Muscle of leg (tissue), 11 donors: Measurements from ENCODE around the gene ATG101. TPM values are rescaled to one million over a fixed set of nuclear protein-coding genes. Genes with fewer than 3 reads are reported as not detected.

Experiments
- DNase-seq: peaks from one replicate; pipeline ENCODE4 v3.0.0; 2013
- H3K27ac ChIP-seq: one replicate; pipeline ENCODE4 v1.5.1; 2013; ENCODE audit warnings: mild to moderate bottlenecking, low read length, control low read depth
- H3K27me3 ChIP-seq: one replicate; pipeline ENCODE4 v1.6.1; 2013; ENCODE audit warnings: low read length; ENCODE audit not compliant: control insufficient read depth, insufficient read depth
- H3K36me3 ChIP-seq: one replicate; pipeline ENCODE4 v1.6.1; 2013; ENCODE audit warnings: low read length; ENCODE audit not compliant: control insufficient read depth, insufficient read depth
- H3K4me1 ChIP-seq: one replicate; pipeline ENCODE4 v1.6.1; 2013; ENCODE audit warnings: low read length; ENCODE audit not compliant: control insufficient read depth, insufficient read depth
- H3K4me3 ChIP-seq: one replicate; pipeline ENCODE4 v1.5.1; 2013; ENCODE audit warnings: low read length, control low read depth
- H3K9me3 ChIP-seq: replicated peaks from 2 replicates; pipeline ENCODE4 v1.6.1; 2013; ENCODE audit warnings: low read depth, low read length; ENCODE audit not compliant: control insufficient read depth
- WGBS: methylation state at CpG from one replicate; pipeline ENCODE4 v1.1.5; 2013; ENCODE audit warnings: missing lambda C conversion rate; ENCODE audit not compliant: insufficient coverage; 5-methylcytosine and 5-hydroxymethylcytosine counted together
- polyA plus RNA-seq, 8 donors: library from polyadenylated mRNA; unstranded; fragments of 120-200 nt; gene quantifications; one replicate each; pipeline versions ENCODE4 v1.2.1 to v1.2.3, GENCODE V29; 2013; ENCODE audit warnings: inconsistent platforms in 1 of 8, low replicate concordance in 1 of 8; ENCODE audit not compliant: insufficient read length in 8 of 8, insufficient read depth in 1 of 8
- total RNA-seq: library from RNA; stranded (reverse); fragments of 120-200 nt; gene quantifications from one replicate; pipeline ENCODE4 v1.2.4, GENCODE V29; 2013

ATG101 gene
- total and polyA plus RNA-seq, 9 donors = 25.4 to 36.9 (median 29.6) TPM

DNA sequence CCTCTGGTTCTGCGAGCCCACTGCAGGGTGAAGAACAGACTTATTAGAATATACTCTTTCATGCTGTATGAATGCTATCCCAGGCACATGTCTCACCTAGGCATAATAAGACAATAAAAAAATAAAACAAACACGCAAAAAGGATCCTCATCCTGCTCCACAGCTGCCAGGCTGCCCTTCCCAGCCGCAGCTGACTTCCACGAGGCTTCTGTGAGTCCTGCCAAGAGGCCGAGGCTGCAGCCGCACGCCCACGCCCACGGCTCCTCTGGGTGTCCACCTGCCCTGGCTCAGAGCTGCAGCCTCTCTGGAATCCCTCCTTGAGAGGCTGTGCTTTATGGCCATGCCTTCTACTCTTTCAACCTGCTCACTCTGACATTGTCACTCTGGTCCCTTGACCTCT lies 16.6 kb downstream of the ATG101 start:
- peaks cover 44% of the 10 kb centered on the region for H3K4me1 ChIP-seq
- no peak overlapping the region for H3K4me3 ChIP-seq
- H3K27me3 ChIP-seq = peaks cover 23% of the 10 kb centered on the region
- no peak for DNase-seq
- 11% methylated on average over 8 of the region's 9 CpGs for WGBS
- no peaks in the 10 kb centered on the region for H3K36me3 ChIP-seq
- no peak overlapping the region for H3K27ac ChIP-seq
- no peaks in the 10 kb centered on the region for H3K9me3 ChIP-seq

DNA sequence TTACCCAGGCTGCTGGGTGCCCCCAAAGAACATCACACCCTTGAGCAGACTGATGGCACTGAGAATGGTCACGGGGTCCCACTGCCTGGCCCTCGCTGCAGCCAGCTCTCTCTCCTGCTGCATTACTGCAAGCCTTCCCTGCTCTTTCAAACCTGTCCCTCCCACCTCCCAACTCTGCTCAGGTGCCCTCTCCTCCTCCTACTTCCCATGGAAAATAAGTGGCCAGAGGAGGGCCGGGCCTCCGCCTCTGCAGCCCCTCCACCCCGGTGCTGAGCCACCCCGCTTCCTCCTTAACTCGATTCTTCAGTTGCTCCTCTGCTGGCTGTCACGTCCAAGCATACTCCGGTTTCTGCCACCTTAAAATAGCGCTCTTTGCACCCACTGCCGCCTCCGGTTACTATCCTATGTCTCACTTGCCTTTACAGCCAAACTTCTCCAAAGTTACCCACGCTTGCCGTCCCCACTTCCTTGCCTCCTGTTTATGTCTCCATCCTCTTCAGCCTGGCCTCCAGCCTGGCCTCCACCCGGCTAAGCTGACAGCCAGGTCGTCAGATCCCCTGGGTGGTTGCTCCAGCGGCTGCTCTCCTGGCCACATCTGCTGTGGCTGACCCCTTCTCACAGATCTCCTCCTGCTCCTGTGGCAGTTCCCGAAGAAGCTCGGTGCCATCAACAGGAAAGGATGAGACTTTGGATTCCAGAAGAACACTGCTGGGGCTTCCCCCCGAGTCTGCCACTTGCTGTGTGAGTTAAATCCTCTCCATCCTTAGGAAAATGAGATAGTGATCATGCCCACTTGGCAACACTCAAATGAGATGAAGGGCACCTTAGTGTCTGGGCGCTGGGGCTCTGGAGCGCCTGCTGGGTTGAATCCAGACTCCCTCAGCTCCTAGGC lies 17.4 kb downstream of the ATG101 start:
- Histone ChIP-seq H3K9me3 (no peaks in the 10 kb centered on the region), H3K27me3 (peaks cover 26% of the 10 kb centered on the region), H3K4me3 (no peak overlapping the region), H3K4me1 (peaks cover 36% of the 10 kb centered on the region), H3K36me3 (no peaks in the 10 kb centered on the region), H3K27ac (no peak overlapping the region)
- WGBS = 61% methylated on average over 20 of the region's 22 CpGs
- no peak for DNase-seq

DNA sequence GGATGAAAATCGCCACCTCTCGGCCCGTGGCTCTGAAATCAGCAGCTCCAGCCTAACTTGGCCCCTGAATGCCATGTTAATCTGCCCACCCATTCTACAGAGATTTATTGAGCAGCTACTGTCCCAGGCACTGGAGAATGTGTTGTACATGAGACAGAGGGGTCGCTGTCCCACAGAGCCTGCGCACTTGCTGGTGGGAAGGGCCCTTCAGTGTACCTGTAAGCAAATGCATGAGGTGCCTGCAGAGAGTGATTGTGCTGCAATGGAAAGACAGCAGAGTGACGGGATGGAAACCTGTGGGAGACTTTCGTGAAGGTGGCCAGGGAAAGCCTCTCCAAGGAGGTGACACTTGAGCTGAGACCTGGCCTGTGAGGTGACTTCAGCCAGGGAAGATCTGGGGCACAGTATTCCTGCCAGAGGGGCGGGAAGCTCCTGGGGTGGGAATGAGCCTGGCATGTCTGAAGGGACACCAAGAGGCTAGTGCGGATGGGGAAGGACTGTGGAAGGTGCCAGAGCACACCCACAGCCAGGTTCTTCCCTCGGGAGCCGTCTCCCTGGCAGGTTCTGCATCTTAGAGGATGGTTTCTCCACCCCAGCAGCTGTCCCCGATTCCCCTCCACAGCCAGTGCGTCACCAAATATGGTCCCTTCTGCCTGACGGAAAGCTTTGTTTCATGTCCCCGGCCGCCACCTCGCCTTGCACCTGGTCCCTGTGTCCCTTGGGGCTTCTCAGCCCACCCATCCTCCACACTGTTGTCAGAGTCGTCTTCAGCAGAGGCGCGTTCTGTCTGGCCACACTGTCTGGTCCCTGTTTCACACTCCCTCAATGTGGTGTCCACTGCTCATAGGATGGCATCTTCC lies 18.4 kb downstream of the ATG101 start:
- Histone ChIP-seq H3K36me3 (no peaks in the 10 kb centered on the region), H3K27me3 (peaks cover 26% of the 10 kb centered on the region), H3K27ac (no peak overlapping the region), H3K4me1 (peaks cover 26% of the 10 kb centered on the region), H3K4me3 (no peak overlapping the region), H3K9me3 (no peaks in the 10 kb centered on the region)
- 78% methylated on average over 19 of the region's 20 CpGs for WGBS
- DNase-seq = no peak

DNA sequence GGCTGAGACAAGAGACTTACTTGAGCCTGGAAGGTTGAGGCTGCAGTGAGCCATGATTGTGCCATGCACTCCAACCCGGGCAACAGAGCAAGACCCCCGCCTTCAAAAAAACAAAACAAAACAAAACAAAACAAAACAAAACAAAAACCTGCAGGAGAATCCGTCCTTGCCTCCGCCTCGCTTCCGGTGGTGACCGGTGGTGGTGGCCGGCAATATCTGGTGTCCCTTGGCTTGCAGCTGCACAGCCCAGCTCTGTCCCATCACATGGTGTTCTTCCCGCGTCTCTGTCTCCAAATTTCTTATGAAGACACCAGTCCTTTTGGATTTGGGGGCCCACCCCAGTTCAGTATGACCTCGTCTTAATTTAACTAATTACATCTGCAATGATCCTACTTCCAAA lies 19.7 kb downstream of the ATG101 start:
- 83% methylated on average over 10 of the region's 11 CpGs for WGBS
- H3K4me3 ChIP-seq = no peak overlapping the region
- no peak for DNase-seq
- peaks cover 24% of the 10 kb centered on the region for H3K4me1 ChIP-seq
- H3K36me3 ChIP-seq = no peaks in the 10 kb centered on the region
- H3K27me3 ChIP-seq = peaks cover 26% of the 10 kb centered on the region
- H3K9me3 ChIP-seq = no peaks in the 10 kb centered on the region
- H3K27ac ChIP-seq = no peak overlapping the region

DNA sequence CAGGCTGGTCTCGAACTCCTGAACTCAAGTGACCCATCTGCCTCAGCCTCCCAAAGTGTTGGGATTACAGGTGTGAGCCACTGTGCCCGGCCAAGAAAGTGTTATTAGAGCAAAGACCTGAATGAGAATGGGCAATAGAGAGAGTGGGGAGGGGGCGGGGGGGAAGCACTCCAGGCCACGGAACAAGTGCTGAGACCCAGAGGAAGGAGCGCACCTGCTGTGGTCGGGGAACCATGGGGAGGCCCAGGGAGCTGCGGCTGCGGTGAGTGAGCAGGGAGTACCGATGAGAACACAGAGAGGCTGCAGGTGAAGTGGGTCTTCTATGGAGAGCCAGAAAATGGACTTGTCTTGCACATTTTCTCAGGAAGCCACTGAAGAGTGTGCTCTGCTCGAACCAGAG lies 20.5 kb downstream of the ATG101 start:
- H3K4me1 ChIP-seq = peaks cover 24% of the 10 kb centered on the region
- no peaks in the 10 kb centered on the region for H3K36me3 ChIP-seq
- WGBS = 80% methylated on average over 10 of the region's 10 CpGs
- H3K4me3 ChIP-seq = no peak overlapping the region
- no peak for DNase-seq
- peaks cover 26% of the 10 kb centered on the region for H3K27me3 ChIP-seq
- no peak overlapping the region for H3K27ac ChIP-seq
- no peaks in the 10 kb centered on the region for H3K9me3 ChIP-seq

DNA sequence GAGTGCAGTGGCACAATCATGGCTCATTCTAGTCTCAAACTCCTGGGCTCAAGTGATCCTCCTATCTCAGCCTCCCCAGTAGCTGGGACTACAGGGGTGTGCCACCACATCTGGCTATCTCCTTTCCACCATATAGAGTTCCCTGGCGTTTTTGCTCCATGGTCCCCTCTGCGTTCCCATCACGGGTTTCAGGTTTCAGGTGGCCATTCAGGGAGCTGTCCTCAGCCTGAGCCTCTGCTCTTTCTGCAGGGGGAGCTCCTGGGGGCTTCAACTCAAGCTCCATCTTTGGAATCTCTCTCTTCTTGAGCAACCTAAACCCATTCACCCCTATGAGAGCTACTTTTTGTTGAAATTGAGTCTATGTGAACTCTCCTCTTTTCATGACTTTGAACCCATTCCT lies 21.3 kb downstream of the ATG101 start:
- DNase-seq = no peak
- Histone ChIP-seq H3K9me3 (no peaks in the 10 kb centered on the region), H3K27ac (no peak overlapping the region), H3K36me3 (no peaks in the 10 kb centered on the region), H3K27me3 (peaks cover 26% of the 10 kb centered on the region), H3K4me1 (peaks cover 21% of the 10 kb centered on the region), H3K4me3 (no peak overlapping the region)
- WGBS = 0% methylated on average over 2 of the region's 3 CpGs

DNA sequence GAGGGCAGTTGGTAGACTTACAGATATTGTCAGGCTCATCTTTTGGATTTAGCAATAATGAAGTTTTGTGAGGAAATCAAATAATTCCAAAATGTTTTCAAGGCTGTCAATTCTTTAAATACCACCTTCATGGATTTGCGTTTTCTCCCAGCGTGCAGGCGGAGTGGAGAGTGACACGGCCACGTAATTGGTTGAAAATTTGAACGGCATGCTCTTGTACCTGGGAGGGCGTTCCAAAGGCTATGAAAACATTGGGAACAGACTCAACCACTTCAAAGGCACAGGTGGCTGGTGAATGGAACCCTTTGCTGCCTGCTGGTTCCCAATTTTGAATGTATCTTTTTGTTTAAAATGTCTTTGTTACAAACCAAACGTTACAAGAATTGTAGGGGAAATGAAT lies 22.1 kb downstream of the ATG101 start:
- H3K27me3 ChIP-seq = peaks cover 26% of the 10 kb centered on the region
- H3K4me1 ChIP-seq = peaks cover 13% of the 10 kb centered on the region
- H3K36me3 ChIP-seq = no peaks in the 10 kb centered on the region
- 70% methylated on average over 2 of the region's 8 CpGs for WGBS
- H3K9me3 ChIP-seq = no peaks in the 10 kb centered on the region
- H3K4me3 ChIP-seq = no peak overlapping the region
- no peak for DNase-seq
- no peak overlapping the region for H3K27ac ChIP-seq

DNA sequence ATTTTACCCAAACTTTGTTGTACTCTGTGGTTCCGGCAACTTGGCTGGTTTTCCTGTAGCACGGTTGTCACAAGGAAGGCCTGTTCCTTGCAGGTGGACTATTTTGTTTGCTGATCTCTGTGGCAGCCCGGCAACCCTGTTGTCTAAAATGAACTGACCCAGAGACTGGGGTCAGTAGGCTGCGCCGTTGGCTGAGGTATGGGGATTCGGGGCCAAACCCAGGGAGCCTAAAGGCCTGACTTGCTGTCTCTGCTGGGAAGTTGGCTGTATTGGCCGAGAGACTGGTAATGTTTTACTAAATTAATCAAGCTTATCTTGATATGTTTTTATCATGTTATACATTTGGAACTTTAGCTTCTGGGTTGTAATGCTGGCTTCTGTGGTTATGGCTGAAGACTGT lies 23.6 kb downstream of the ATG101 start:
- Histone ChIP-seq H3K36me3 (no peaks in the 10 kb centered on the region), H3K27ac (no peak overlapping the region)

DNA sequence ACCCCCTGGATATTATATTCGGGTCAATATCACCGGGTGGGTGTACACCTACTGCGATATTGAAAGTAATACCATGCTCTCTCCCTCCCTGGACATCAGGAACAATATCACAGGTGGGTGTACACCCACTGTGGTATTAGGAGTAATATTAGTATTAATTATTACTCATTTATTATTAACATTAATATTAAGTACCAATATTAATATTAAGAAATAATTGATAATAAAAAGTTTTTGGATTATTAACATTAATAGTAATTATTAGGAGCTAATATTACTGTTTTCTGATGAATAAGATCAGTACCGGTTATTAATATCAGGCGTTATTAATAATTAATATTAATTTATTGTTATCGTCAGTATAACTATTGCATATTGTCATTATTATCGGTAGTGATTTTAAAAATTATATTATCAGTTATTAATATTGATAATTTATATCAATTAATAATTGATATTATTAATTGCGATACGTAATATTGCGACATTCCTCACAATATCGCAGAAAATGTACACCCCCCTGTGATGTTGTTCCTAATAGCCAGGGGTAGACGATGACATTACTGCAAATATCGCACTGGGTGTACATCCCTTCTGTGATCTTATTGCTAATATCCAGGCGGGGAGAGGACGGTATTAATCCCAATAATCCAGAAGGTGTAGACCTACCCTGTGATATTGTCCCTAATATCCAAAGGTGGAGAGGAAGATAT lies 26.7 kb downstream of the ATG101 start:
- Histone ChIP-seq H3K4me1 (no peaks in the 10 kb centered on the region), H3K27me3 (peaks cover 8% of the 10 kb centered on the region), H3K27ac (no peak overlapping the region), H3K4me3 (no peak overlapping the region), H3K9me3 (no peaks in the 10 kb centered on the region), H3K36me3 (no peaks in the 10 kb centered on the region)
- no peak for DNase-seq
- 90% methylated on average over 3 of the region's 15 CpGs for whole genome bisulfite sequencing

More for the DNA sequence above, 23.6 kb downstream of the ATG101 start:
- WGBS = 66% methylated on average over 3 of the region's 7 CpGs
- DNase-seq = no peak
- H3K27me3 ChIP-seq = peaks cover 23% of the 10 kb centered on the region
- H3K4me3 ChIP-seq = no peak overlapping the region
- peaks cover 4% of the 10 kb centered on the region for H3K4me1 ChIP-seq
- no peaks in the 10 kb centered on the region for H3K9me3 ChIP-seq
